Measurements from ENCODE around the gene UBQLN3.

DNA sequence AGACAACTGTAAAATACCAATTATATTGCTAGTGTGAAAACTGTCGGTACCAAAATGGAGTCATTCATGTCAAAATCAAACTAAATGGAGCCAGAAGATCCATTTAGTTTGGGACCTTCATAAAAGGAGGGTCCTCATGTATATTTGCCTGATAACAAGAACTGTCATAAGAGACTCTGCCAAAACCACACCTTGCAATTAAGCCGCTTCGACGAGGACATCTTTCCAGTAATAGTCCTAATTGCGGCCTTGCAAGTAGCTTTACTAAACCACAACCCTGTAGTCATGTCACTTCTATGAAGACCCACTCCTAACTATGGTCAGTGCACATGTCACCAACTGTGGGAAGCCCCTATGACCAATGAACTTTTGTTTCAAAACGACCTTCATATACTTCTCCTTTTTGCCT, 9.4 kb downstream of the UBQLN3 start:
- TF ChIP-seq, protein P1, sequence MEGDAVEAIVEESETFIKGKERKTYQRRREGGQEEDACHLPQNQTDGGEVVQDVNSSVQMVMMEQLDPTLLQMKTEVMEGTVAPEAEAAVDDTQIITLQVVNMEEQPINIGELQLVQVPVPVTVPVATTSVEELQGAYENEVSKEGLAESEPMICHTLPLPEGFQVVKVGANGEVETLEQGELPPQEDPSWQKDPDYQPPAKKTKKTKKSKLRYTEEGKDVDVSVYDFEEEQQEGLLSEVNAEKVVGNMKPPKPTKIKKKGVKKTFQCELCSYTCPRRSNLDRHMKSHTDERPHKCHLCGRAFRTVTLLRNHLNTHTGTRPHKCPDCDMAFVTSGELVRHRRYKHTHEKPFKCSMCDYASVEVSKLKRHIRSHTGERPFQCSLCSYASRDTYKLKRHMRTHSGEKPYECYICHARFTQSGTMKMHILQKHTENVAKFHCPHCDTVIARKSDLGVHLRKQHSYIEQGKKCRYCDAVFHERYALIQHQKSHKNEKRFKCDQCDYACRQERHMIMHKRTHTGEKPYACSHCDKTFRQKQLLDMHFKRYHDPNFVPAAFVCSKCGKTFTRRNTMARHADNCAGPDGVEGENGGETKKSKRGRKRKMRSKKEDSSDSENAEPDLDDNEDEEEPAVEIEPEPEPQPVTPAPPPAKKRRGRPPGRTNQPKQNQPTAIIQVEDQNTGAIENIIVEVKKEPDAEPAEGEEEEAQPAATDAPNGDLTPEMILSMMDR (IDR thresholded peaks at IDR 0.05) = no peak
- no peak for TF ChIP-seq POLR2AphosphoS5 (IDR thresholded peaks at IDR 0.05)
- no peak for TF ChIP-seq POLR2A (IDR thresholded peaks at IDR 0.05; ENCODE audit: low read depth)
